ENCODE data around the gene TRAPPC10. TPM values are rescaled to one million over a fixed set of nuclear protein-coding genes. Genes with fewer than 3 reads are reported as not detected.

TRAPPC10 gene
- total RNA-seq, 4 donors from 2014 or later, result 3.8 to 45.2 (median 22.9) TPM

DNA sequence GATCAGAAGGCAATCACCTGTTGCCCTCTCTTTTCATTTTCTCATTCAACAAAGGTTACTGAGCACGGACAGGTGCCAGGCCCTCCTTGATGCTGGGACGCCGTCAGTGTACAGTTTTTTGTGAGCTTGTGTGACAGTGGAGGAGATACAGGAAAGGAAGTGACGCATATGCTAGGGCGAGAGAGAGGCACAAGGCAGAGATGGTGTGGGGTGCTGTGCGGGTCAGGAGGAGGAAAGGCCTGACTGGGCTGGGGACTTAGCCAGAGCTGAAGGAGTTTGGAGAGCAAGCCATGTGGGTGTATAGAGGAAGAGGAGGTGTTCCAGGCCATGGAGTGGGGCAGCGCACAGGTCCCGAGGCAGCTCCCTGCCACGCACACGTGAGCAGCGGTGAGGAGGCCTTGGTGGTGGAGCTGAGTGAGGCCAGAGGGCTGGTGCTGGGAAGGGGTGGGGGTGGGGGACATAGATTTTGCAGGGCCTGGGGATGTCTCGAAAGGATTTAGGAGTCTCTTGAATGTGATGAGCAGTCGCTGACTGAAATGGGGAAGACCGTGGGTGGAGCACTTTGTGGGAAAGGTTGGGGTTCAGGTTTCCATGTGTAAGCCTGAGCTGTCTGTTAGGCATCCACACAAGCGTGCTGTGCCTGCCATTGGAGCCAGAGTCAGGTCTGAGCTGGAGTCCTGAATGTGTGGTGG is 46.0 kb downstream of the TRAPPC10 start:
- Histone ChIP-seq H3K4me3 (no peak overlapping the region), H3K36me3 (no peaks in the 10 kb centered on the region), H3K27ac (no peak overlapping the region), H3K27me3 (no peaks in the 10 kb centered on the region), H3K9me3 (no peaks in the 10 kb centered on the region), H3K4me1 (no peaks in the 10 kb centered on the region)
- DNase-seq, result no peak
- TF ChIP-seq, protein P1, sequence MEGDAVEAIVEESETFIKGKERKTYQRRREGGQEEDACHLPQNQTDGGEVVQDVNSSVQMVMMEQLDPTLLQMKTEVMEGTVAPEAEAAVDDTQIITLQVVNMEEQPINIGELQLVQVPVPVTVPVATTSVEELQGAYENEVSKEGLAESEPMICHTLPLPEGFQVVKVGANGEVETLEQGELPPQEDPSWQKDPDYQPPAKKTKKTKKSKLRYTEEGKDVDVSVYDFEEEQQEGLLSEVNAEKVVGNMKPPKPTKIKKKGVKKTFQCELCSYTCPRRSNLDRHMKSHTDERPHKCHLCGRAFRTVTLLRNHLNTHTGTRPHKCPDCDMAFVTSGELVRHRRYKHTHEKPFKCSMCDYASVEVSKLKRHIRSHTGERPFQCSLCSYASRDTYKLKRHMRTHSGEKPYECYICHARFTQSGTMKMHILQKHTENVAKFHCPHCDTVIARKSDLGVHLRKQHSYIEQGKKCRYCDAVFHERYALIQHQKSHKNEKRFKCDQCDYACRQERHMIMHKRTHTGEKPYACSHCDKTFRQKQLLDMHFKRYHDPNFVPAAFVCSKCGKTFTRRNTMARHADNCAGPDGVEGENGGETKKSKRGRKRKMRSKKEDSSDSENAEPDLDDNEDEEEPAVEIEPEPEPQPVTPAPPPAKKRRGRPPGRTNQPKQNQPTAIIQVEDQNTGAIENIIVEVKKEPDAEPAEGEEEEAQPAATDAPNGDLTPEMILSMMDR (IDR thresholded peaks at IDR 0.05), result no peak
- no peak for TF ChIP-seq POLR2A (IDR thresholded peaks at IDR 0.05)
- intact Hi-C loops (cut with DNase I; ENCODE audit: low total_unique reads), result no loop called here

DNA sequence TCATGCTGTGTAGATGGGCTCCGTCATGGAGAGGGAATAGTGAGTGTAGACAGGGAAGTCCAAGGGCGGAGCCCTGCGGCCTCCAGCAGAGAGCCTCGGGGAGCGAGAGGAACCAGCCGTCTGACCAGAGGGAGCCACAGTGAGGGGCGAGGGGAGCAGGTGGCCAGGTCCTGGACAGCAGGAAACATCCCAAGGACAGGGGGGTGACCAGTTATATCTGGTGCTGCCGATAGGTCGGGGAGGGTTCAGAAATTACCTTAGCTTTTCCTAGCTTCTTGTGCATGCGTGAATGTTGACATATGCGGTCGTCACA is 46.5 kb downstream of the TRAPPC10 start:
- intact Hi-C loops (cut with DNase I; ENCODE audit: low total_unique reads), result no loop called here
- no peaks in the 10 kb centered on the region for H3K36me3 ChIP-seq
- no peak overlapping the region for H3K27ac ChIP-seq
- no peaks in the 10 kb centered on the region for H3K27me3 ChIP-seq
- no peaks in the 10 kb centered on the region for H3K9me3 ChIP-seq
- DNase-seq, result no peak
- H3K4me1 ChIP-seq, result no peaks in the 10 kb centered on the region
- TF ChIP-seq, protein P1 (IDR thresholded peaks at IDR 0.05), result no peak
- TF ChIP-seq POLR2A (IDR thresholded peaks at IDR 0.05), result no peak
- no peak overlapping the region for H3K4me3 ChIP-seq

GRCh38 chr21:44058981-44059380 is 46.9 kb downstream of the TRAPPC10 start:
- TF ChIP-seq POLR2A (IDR thresholded peaks at IDR 0.05), result no peak
- TF ChIP-seq, protein P1 (IDR thresholded peaks at IDR 0.05), result no peak
- DNase-seq, result no peak
- Histone ChIP-seq H3K4me1 (no peaks in the 10 kb centered on the region), H3K27ac (no peak overlapping the region), H3K4me3 (no peak overlapping the region), H3K36me3 (no peaks in the 10 kb centered on the region), H3K27me3 (no peaks in the 10 kb centered on the region), H3K9me3 (no peaks in the 10 kb centered on the region)
- intact Hi-C loops (cut with DNase I; ENCODE audit: low total_unique reads), result no loop called here

GRCh38 chr21:44059710-44060109 is 47.6 kb downstream of the TRAPPC10 start:
- DNase-seq, result no peak
- TF ChIP-seq, protein P1 (IDR thresholded peaks at IDR 0.05), result no peak
- no peak for TF ChIP-seq POLR2A (IDR thresholded peaks at IDR 0.05)

GRCh38 chr21:44062380-44062779 is 50.3 kb downstream of the TRAPPC10 start:
- TF ChIP-seq POLR2A (IDR thresholded peaks at IDR 0.05), result no peak
- TF ChIP-seq, protein P1 (IDR thresholded peaks at IDR 0.05), result no peak
- no peak overlapping the region for H3K27ac ChIP-seq
- no peaks in the 10 kb centered on the region for H3K36me3 ChIP-seq

More at GRCh38 chr21:44059710-44060109, 47.6 kb downstream of the TRAPPC10 start:
- no peaks in the 10 kb centered on the region for H3K36me3 ChIP-seq
- no peaks in the 10 kb centered on the region for H3K4me1 ChIP-seq
- no peak overlapping the region for H3K4me3 ChIP-seq
- H3K9me3 ChIP-seq, result no peaks in the 10 kb centered on the region
- H3K27me3 ChIP-seq, result no peaks in the 10 kb centered on the region
- intact Hi-C loops (cut with DNase I; ENCODE audit: low total_unique reads), result no loop called here
- no peak overlapping the region for H3K27ac ChIP-seq

More at GRCh38 chr21:44062380-44062779, 50.3 kb downstream of the TRAPPC10 start:
- Histone ChIP-seq H3K4me1 (no peaks in the 10 kb centered on the region), H3K9me3 (no peaks in the 10 kb centered on the region), H3K4me3 (no peak overlapping the region), H3K27me3 (no peaks in the 10 kb centered on the region)
- intact Hi-C loops (cut with DNase I; ENCODE audit: low total_unique reads), result no loop called here
- no peak for DNase-seq

Measured in uterus (tissue), 4 donors.